ENCODE results near the gene LAMA2. TPM values are rescaled to one million over a fixed set of nuclear protein-coding genes. Genes with fewer than 3 reads are reported as not detected.

LAMA2 gene
- total RNA-seq, 1 experiment from 2014 or later = 8.2 TPM

DNA sequence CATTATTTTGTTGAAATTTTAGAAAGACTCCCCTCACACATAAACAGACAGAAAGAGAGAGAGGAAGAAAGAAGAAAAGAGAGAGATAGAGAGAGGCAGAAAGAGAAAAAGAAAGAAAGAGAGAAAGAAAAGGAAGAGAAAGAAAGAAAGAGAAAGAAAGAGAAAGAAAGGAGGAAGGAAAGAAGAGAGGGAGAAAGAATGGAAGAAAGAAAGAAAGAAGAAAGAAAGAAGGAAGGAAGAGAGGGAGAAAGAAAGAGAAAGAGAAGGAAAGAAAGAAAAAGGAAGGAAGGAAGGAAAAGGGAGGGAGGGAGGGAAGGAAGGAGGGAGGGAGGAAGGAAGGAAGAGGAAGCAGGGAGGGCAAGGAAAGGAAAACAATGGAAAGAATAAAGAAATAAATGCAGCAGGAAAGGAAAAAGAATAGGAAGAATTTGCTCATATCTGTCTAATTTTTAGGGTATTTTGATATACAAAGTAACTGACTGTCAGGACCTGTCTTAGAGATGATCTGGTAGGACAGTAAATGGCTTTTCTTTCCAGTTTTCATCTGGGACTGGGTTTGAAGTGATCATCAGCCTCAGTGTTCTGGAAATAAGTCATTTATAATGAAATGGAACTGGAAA, 325.6 kb downstream of the LAMA2 start:
- Histone ChIP-seq H2AFZ (ENCODE audit: low read depth, low read length, poor library complexity, severe bottlenecking) (no peak overlapping the region), H3K27me3 (ENCODE audit: insufficient read depth, low read length) (no peaks in the 10 kb centered on the region), H4K20me1 (ENCODE audit: insufficient read depth) (no peaks in the 10 kb centered on the region), H3K27ac (ENCODE audit: low read depth, low read length) (no peak overlapping the region), H3K4me3 (replicated peaks in 1 of 2; ENCODE audit: low read depth in 1 of 2, low read length in 2 of 2) (no peak overlapping the region), H3K9me3 (ENCODE audit: control insufficient read depth in 1 of 2, insufficient read depth in 1 of 2, low read depth in 1 of 2, low read length in 2 of 2) (no peaks in the 10 kb centered on the region), H3K79me2 (ENCODE audit: insufficient read depth, low read length) (no peaks in the 10 kb centered on the region), H3K36me3 (ENCODE audit: control insufficient read depth in 1 of 2, insufficient read depth in 2 of 2, low read length in 2 of 2) (no peaks in the 10 kb centered on the region), H3K4me1 (ENCODE audit: control insufficient read depth in 1 of 2, insufficient read depth in 2 of 2, low read length in 2 of 2) (no peaks in the 10 kb centered on the region), H3K9me2 (ENCODE audit: insufficient read depth) (no peaks in the 10 kb centered on the region), H3K4me2 (ENCODE audit: low read length) (no peak overlapping the region), H3K9ac (ENCODE audit: low read length) (no peak overlapping the region)
- DNase-seq (ENCODE audit: low read depth, low spot score) (no peak), ATAC-seq (no peak)
- BruUV-seq (replicated peaks) = no TSS peak
- intact Hi-C loops (cut with micrococcal nuclease) = no loop called here
- TF ChIP-seq CEBPB (IDR thresholded peaks at IDR 0.05; ENCODE audit: low read depth) = no peak
- TF ChIP-seq, protein P1, sequence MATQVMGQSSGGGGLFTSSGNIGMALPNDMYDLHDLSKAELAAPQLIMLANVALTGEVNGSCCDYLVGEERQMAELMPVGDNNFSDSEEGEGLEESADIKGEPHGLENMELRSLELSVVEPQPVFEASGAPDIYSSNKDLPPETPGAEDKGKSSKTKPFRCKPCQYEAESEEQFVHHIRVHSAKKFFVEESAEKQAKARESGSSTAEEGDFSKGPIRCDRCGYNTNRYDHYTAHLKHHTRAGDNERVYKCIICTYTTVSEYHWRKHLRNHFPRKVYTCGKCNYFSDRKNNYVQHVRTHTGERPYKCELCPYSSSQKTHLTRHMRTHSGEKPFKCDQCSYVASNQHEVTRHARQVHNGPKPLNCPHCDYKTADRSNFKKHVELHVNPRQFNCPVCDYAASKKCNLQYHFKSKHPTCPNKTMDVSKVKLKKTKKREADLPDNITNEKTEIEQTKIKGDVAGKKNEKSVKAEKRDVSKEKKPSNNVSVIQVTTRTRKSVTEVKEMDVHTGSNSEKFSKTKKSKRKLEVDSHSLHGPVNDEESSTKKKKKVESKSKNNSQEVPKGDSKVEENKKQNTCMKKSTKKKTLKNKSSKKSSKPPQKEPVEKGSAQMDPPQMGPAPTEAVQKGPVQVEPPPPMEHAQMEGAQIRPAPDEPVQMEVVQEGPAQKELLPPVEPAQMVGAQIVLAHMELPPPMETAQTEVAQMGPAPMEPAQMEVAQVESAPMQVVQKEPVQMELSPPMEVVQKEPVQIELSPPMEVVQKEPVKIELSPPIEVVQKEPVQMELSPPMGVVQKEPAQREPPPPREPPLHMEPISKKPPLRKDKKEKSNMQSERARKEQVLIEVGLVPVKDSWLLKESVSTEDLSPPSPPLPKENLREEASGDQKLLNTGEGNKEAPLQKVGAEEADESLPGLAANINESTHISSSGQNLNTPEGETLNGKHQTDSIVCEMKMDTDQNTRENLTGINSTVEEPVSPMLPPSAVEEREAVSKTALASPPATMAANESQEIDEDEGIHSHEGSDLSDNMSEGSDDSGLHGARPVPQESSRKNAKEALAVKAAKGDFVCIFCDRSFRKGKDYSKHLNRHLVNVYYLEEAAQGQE (IDR thresholded peaks at IDR 0.05; ENCODE audit: low read depth) = no peak
- TF ChIP-seq FOSL1 (IDR thresholded peaks at IDR 0.05; ENCODE audit: low read depth) = no peak
- TF ChIP-seq SRF (IDR thresholded peaks at IDR 0.05; ENCODE audit: low read depth) = no peak
- POLR2A ChIA-PET = no interaction called here
- CTCF ChIA-PET = no interaction called here
- RAD21 ChIA-PET (ENCODE audit: low non-redundant PET in 1 of 2, low total read pairs in 2 of 2, uncharacterized antibody in 2 of 2, unreplicated experiment in 2 of 2) = no interaction called here

DNA sequence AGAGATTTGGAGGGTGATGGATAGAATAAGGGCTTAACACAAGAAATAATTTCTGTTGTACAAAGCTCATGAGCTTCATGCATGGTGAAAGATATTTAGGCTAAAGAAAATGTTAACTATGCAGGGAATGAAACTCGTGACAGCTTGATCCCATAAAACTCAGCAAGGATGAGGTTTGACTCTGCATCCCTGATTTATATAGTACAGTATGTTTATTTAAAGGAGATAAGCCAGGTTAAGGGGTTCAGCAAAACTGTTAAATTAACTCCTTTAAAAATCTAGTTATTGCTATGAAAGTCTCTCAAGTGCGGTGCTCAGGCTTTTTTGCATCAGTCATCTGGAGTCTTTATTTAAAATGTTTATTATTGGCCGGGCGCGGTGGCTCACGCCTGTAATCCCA, 326.4 kb downstream of the LAMA2 start:
- Histone ChIP-seq H3K9me3 (ENCODE audit: control insufficient read depth in 1 of 2, insufficient read depth in 1 of 2, low read depth in 1 of 2, low read length in 2 of 2) (no peaks in the 10 kb centered on the region), H3K4me1 (ENCODE audit: control insufficient read depth in 1 of 2, insufficient read depth in 2 of 2, low read length in 2 of 2) (no peaks in the 10 kb centered on the region), H3K9me2 (ENCODE audit: insufficient read depth) (no peaks in the 10 kb centered on the region), H3K79me2 (ENCODE audit: insufficient read depth, low read length) (no peaks in the 10 kb centered on the region), H3K27me3 (ENCODE audit: insufficient read depth, low read length) (no peaks in the 10 kb centered on the region), H3K4me2 (ENCODE audit: low read length) (no peak overlapping the region), H3K27ac (ENCODE audit: low read depth, low read length) (no peak overlapping the region), H3K4me3 (replicated peaks in 1 of 2; ENCODE audit: low read depth in 1 of 2, low read length in 2 of 2) (no peak overlapping the region), H3K36me3 (ENCODE audit: control insufficient read depth in 1 of 2, insufficient read depth in 2 of 2, low read length in 2 of 2) (no peaks in the 10 kb centered on the region), H3K9ac (ENCODE audit: low read length) (no peak overlapping the region), H2AFZ (ENCODE audit: low read depth, low read length, poor library complexity, severe bottlenecking) (no peak overlapping the region), H4K20me1 (ENCODE audit: insufficient read depth) (no peaks in the 10 kb centered on the region)
- no TSS peak for BruUV-seq (replicated peaks)
- intact Hi-C loops (cut with micrococcal nuclease) = no loop called here
- TF ChIP-seq ZFX (IDR thresholded peaks at IDR 0.05) (no peak), JUND (IDR thresholded peaks at IDR 0.05) (no peak), FOSL1 (IDR thresholded peaks at IDR 0.05; ENCODE audit: low read depth) (no peak)
- TF ChIP-seq, protein P1 (IDR thresholded peaks at IDR 0.05; ENCODE audit: low read depth) = no peak
- ChIA-PET POLR2A (no interaction called here), CTCF (no interaction called here), RAD21 (ENCODE audit: low non-redundant PET in 1 of 2, low total read pairs in 2 of 2, uncharacterized antibody in 2 of 2, unreplicated experiment in 2 of 2) (no interaction called here)
- DNase-seq (ENCODE audit: low read depth, low spot score) (no peak), ATAC-seq (no peak)
